Stimulated activated CD4-positive, alpha-beta T cell treated with anti-CD3 and anti-CD28 coated beads, TNF-alpha, amount 100 ng/mL, for 24 hours (primary cell): ENCODE data around the gene VAMP8.
"Not testable (repeated sequence)": the region's sequence is repeated elsewhere in the genome, so short reads cannot be mapped to it uniquely, and the experiment has no call there.

Source experiments
- DNase-seq, 3 experiments: peaks; one replicate each; pipeline ENCODE4 v3.0.0-alpha.2; 2020; ENCODE audit warnings: low read depth in 3 of 3

VAMP8 gene

GRCh38 chr2:85577386-85578242, at the start of gene VAMP8:
VAMP8 (plus strand) TSS chr2:85577586; CDS start chr2:85577647, 61 bp downstream.
- peak in 2 of 3 experiments; percentile 50 to 68 for DNase-seq

DNA sequence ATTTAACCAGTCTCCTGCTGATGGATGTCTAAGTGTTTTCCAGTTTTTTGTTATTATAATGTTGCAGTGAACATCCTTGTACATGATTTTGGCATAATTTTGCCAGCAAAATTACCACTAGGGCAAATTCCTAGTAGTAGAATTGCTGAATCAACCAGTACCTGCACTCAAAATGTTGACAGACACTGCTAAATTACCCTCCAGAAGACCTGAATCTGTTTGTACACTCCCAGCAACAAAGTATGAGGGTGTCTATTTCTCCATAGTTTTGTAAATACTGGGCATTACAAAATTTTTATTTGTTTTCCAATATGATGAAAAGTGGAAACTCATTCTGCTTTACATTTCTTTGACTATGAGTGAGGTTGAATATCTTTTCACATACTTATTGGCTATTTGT, 49.6 kb upstream of the VAMP8 start:
- no peak for DNase-seq

DNA sequence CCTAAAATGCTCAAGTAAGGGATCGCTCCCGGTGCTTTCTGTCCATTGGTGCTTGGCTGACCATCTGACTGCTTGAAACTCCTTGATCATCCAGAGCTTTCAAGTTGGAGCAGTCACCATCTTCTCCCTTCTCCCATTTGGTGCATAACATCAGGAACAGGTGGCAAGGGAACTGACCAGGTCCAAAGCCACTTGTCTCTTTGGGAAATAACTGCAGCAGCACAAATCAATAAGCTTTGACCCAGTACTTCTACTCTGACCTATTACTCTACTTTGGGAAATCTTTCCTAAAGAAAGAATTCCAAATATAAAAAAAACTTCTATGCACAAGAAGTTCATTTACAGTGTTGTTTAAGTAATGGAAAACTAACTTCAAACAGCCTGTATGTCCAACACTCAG, 49.0 kb upstream of the VAMP8 start:
- DNase-seq: no peak

DNA sequence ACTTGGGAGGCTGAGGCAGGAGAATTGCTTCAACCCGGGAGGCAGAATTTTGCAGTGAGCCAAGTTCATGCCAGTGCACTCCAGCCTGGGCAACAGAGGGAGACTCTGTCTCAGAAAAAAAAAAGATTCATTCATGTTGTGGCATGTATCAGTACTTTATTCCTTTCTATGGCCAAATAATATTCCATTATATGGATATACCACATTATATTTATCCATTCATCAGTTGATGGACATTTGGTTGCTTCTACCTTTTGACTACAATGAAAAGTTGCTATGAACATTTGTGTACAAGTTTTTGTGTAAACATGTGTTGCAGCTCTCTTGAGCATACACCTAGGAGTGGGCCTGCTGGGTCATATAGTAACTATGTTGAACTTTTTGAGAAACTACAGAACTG, 47.6 kb upstream of the VAMP8 start:
- no peak for DNase-seq

GRCh38 chr2:85531589-85531988, 45.8 kb upstream of the VAMP8 start:
- DNase-seq: no peak

- DNase-seq: no peak
Measured at GRCh38 chr2:85534099-85534498, 43.3 kb upstream of the VAMP8 start.

- no peak for DNase-seq
Measured at GRCh38 chr2:85534881-85535280, 42.5 kb upstream of the VAMP8 start.

DNA sequence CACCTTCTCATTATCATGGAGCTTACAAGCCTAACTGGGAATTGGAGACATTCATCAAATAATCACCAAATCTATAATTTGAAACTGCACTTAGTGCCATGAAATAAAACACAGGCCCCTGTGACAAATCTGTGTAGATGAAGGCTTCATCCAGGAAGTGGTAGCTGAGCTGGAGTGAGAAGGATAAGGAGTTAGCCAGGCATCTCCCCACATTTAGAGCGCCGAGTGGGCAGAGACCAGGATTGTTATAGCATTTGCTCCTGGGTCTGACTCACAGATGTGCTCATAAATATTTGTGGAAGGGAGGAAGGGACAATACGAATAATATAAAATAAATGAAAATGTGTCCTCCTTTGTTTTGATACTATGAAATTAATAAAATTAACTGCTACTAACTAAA, 40.9 kb upstream of the VAMP8 start:
- no peak for DNase-seq

GRCh38 chr2:85537600-85538506, 39.5 kb upstream of the VAMP8 start:
- peak in 2 of 3 experiments; percentile 9 to 36 for DNase-seq

GRCh38 chr2:85538507-85539360, 38.7 kb upstream of the VAMP8 start, which contains the start of gene MAT2A:
MAT2A (plus strand) TSS chr2:85539168; CDS start chr2:85539288, 120 bp downstream.
- peak; percentile 81 to 92 (median 83) for DNase-seq

DNA sequence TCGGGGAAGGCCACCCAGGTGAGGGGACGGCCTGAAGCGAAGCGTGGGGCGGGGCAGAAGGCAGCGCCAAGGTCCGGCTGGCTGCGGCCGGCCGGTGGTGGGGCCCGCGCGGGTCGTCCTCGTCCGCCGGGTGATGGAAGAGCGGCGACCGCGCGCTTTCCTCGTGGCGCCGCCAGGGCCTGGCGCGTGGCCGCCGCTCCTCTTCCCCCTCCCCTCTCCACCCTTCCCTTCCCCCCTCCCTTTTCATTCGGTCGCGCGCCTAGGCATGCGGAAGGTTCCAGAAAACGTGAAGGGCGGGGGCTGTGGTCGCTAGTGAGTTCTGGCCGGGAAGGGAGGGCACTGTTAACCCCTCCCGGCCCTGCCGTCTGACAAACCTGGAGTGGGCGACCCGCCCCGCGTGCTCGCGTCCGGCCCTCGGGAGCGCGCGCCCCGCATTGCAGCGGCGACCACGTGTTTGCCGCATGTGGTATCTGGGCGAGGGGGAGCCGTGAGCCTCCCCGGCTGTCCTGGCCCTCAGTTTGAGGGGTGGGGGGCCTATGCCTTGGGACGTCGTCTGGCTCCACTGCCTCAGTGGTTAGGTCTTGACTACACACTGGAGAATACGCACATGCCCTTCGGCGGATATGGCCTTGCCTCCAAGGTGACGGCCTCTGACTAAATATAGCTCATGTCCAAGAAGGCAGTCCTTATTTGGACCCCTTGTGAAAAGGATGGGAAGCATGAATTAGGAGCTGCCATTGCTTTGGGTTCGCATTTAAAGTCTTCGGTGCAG, 37.8 kb upstream of the VAMP8 start:
- DNase-seq: peak; percentile 64 to 76 (median 67)

GRCh38 chr2:85540133-85540648, 37.2 kb upstream of the VAMP8 start:
- DNase-seq: no peak

DNA sequence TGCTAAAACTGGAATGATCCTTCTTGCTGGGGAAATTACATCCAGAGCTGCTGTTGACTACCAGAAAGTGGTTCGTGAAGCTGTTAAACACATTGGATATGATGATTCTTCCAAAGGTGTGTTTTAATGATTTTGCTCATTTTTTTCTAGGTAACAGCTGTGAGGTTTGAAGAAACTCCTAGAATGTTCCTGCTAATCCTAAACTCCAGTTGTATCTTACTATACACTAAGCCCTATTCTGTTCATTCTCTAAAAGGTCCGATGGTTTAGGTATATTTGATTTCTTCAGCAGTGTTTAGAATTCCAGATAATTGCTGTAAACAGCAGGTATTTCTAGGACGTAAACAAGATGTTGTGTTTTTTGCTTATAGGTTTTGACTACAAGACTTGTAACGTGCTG, 36.1 kb upstream of the VAMP8 start:
- DNase-seq: no peak

DNA sequence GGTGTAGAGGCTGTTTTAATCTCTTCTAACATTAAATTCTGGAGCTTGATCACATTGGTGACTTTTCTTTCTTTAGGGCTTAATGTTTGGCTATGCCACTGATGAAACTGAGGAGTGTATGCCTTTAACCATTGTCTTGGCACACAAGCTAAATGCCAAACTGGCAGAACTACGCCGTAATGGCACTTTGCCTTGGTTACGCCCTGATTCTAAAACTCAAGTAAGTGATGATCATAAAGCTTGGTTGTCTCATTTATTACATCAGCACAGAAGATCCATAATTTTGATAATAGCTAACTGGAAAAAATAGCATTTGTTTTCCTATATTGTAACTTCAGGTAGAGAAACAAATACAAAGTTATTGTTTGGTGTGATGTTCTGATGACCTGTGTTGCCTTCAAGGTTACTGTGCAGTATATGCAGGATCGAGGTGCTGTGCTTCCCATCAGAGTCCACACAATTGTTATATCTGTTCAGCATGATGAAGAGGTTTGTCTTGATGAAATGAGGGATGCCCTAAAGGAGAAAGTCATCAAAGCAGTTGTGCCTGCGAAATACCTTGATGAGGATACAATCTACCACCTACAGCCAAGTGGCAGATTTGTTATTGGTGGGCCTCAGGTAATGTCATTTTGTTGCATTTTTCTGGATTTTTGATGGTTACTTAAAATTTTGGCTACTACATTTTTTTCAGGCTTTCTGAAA, 35.5 kb upstream of the VAMP8 start:
- DNase-seq: no peak

GRCh38 chr2:85542777-85543176, 34.6 kb upstream of the VAMP8 start:
- DNase-seq: no peak

GRCh38 chr2:85544254-85544691, 33.1 kb upstream of the VAMP8 start:
- DNase-seq: not testable (repeated sequence)

- DNase-seq: not testable (repeated sequence)
Measured at GRCh38 chr2:85544915-85545779, 32.2 kb upstream of the VAMP8 start.

GRCh38 chr2:85545780-85546240, 31.6 kb upstream of the VAMP8 start:
- DNase-seq: no peak
